HL-60 (cell line): ENCODE measurements around the gene KAT6B.

Source experiments
- DNase-seq, 2 experiments: peaks; one replicate each; pipeline ENCODE4 v3.0.0-alpha.2; 2010 to 2020; ENCODE audit warnings: low read depth in 1 of 2, low spot score in 1 of 2
- H3K27ac ChIP-seq: fragments of 250-450 bp; sonication (Bioruptor Pico); replicated peaks from 2 replicates; pipeline ENCODE4 v1.5.1; 2020; ENCODE audit warnings: mild to moderate bottlenecking, moderate library complexity
- H3K27me3 ChIP-seq: fragments of 250-450 bp; sonication (Bioruptor Pico); 2 replicates; pipeline ENCODE4 v1.5.1; 2021; ENCODE audit warnings: mild to moderate bottlenecking, moderate library complexity; ENCODE audit not compliant: insufficient read depth, poor library complexity, severe bottlenecking
- H3K4me3 ChIP-seq: replicated peaks from 2 replicates; pipeline ENCODE4 v1.5.1; 2011; ENCODE audit warnings: mild to moderate bottlenecking, control low read depth, low read length; ENCODE audit not compliant: insufficient read depth
- CTCF ChIP-seq: IDR thresholded peaks from one replicate; pipeline ENCODE4 v1.5.1; 2011; ENCODE audit warnings: low read length, control low read depth, inconsistent platforms; ENCODE audit not compliant: insufficient read depth
- GABPA ChIP-seq: IDR thresholded peaks from 2 replicates; pipeline ENCODE4 v1.6.1; 2012; ENCODE audit warnings: low read depth
- POLR2AphosphoS5 ChIP-seq: IDR thresholded peaks from 2 replicates; pipeline ENCODE4 v1.6.1; 2012; ENCODE audit warnings: low read depth
- REST ChIP-seq: IDR thresholded peaks from 2 replicates; pipeline ENCODE4 v1.6.1; 2012; ENCODE audit warnings: low read depth; ENCODE audit not compliant: insufficient replicate concordance
- SPI1 ChIP-seq: IDR thresholded peaks from 2 replicates; pipeline ENCODE4 v1.6.1; 2012; ENCODE audit warnings: low read depth, mild to moderate bottlenecking, borderline replicate concordance

KAT6B gene

GRCh38 chr10:75013007-75013406, 186.6 kb downstream of the KAT6B start:
- H3K4me3 ChIP-seq, result no peak overlapping the region
- TF ChIP-seq POLR2AphosphoS5, result no peak
- no peak for TF ChIP-seq GABPA
- TF ChIP-seq SPI1, result no peak
- TF ChIP-seq REST, result no peak
- no peak for TF ChIP-seq CTCF
- no peak for DNase-seq
- no peaks in the 10 kb centered on the region for H3K27me3 ChIP-seq
- H3K27ac ChIP-seq, result no peak overlapping the region

GRCh38 chr10:75013522-75013921, 187.1 kb downstream of the KAT6B start:
- DNase-seq, result no peak
- TF ChIP-seq SPI1 (no peak), REST (no peak), POLR2AphosphoS5 (no peak), GABPA (no peak), CTCF (no peak)
- no peak overlapping the region for H3K4me3 ChIP-seq

GRCh38 chr10:75014516-75015230, 188.3 kb downstream of the KAT6B start:
- no peaks in the 10 kb centered on the region for H3K27me3 ChIP-seq
- no peak overlapping the region for H3K4me3 ChIP-seq
- TF ChIP-seq POLR2AphosphoS5 (no peak), SPI1 (no peak), GABPA (no peak), REST (no peak), CTCF (no peak)
- H3K27ac ChIP-seq, result no peak overlapping the region
- no peak for DNase-seq

More at GRCh38 chr10:75013522-75013921, 187.1 kb downstream of the KAT6B start:
- Histone ChIP-seq H3K27ac (no peak overlapping the region), H3K27me3 (no peaks in the 10 kb centered on the region)
